ENCODE data around the gene TLR3.

TLR3 gene

DNA sequence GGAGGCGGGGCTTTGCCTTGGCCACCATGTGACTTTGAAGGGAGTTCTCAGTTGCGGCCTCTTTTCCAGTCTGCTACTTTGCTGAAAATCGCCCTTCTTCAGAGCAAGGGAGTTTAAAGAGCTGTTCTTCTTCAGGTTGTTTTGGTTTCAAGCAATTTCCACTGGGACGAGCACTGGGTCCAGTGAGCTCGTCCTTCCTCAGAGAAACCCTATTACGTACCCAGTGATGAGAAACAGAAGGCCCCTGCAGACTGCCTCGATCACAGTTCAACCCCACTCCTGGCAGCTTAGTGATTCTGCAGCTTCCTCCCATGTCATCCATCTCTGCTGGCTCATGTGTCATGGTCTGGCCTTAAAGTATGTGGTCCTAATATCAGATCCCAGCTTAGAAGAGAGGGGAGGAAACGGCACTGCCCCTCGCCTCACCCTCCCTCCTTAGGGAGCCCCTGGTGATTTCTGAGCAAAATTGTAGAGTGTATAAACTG is 27.8 kb downstream of the TLR3 start:
- Histone ChIP-seq H4K20me1 (ENCODE audit: control insufficient read depth, insufficient read depth, low read depth, low read length) (no peaks in the 10 kb centered on the region), H3K4me3 (ENCODE audit: low read length) (no peak overlapping the region), H3K9me2 (replicated peaks; ENCODE audit: control insufficient read depth, low read length) (no peaks in the 10 kb centered on the region), H3F3A (ENCODE audit: control insufficient read depth, insufficient read depth) (no peaks in the 10 kb centered on the region), H3K9me3 (ENCODE audit: control insufficient read depth, insufficient read depth, low read length) (no peaks in the 10 kb centered on the region), H3K4me1 (ENCODE audit: control insufficient read depth, low read length) (no peaks in the 10 kb centered on the region), H3K27me3 (ENCODE audit: control insufficient read depth, low read length) (0 out of 2 replicates have a peak, but pooled peaks cover 6% of the 10 kb centered on the region), H3K27ac (ENCODE audit: low read depth, low read length) (no peak overlapping the region), H3K79me2 (ENCODE audit: control insufficient read depth, low read length) (no peaks in the 10 kb centered on the region), H3K36me3 (ENCODE audit: control insufficient read depth, low read length) (no peaks in the 10 kb centered on the region), H3K4me2 (ENCODE audit: low read length) (no peak overlapping the region)
- no peak for TF ChIP-seq EZH2phosphoT487 (IDR thresholded peaks at IDR 0.05; ENCODE audit: borderline replicate concordance, low read length)
- TF ChIP-seq, protein P1, sequence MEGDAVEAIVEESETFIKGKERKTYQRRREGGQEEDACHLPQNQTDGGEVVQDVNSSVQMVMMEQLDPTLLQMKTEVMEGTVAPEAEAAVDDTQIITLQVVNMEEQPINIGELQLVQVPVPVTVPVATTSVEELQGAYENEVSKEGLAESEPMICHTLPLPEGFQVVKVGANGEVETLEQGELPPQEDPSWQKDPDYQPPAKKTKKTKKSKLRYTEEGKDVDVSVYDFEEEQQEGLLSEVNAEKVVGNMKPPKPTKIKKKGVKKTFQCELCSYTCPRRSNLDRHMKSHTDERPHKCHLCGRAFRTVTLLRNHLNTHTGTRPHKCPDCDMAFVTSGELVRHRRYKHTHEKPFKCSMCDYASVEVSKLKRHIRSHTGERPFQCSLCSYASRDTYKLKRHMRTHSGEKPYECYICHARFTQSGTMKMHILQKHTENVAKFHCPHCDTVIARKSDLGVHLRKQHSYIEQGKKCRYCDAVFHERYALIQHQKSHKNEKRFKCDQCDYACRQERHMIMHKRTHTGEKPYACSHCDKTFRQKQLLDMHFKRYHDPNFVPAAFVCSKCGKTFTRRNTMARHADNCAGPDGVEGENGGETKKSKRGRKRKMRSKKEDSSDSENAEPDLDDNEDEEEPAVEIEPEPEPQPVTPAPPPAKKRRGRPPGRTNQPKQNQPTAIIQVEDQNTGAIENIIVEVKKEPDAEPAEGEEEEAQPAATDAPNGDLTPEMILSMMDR (IDR thresholded peaks at IDR 0.05; ENCODE audit: low read depth, low read length, poor library complexity, severe bottlenecking), result no peak

- Histone ChIP-seq H4K20me1 (ENCODE audit: control insufficient read depth, insufficient read depth, low read depth, low read length) (no peaks in the 10 kb centered on the region), H3K79me2 (ENCODE audit: control insufficient read depth, low read length) (no peaks in the 10 kb centered on the region), H3K4me2 (ENCODE audit: low read length) (no peak overlapping the region), H3K4me3 (ENCODE audit: low read length) (no peak overlapping the region), H3K36me3 (ENCODE audit: control insufficient read depth, low read length) (no peaks in the 10 kb centered on the region), H3K27me3 (ENCODE audit: control insufficient read depth, low read length) (0 out of 2 replicates have a peak, but pooled peaks cover 6% of the 10 kb centered on the region), H3K9me3 (ENCODE audit: control insufficient read depth, insufficient read depth, low read length) (no peaks in the 10 kb centered on the region), H3K4me1 (ENCODE audit: control insufficient read depth, low read length) (no peaks in the 10 kb centered on the region), H3K9me2 (replicated peaks; ENCODE audit: control insufficient read depth, low read length) (no peaks in the 10 kb centered on the region), H3F3A (ENCODE audit: control insufficient read depth, insufficient read depth) (no peaks in the 10 kb centered on the region), H3K27ac (ENCODE audit: low read depth, low read length) (no peak overlapping the region)
- TF ChIP-seq, protein P1 (IDR thresholded peaks at IDR 0.05; ENCODE audit: low read depth, low read length, poor library complexity, severe bottlenecking), result no peak
Observed at GRCh38 chr4:186097386-186097785, 28.4 kb downstream of the TLR3 start.

- H3K79me2 ChIP-seq (ENCODE audit: control insufficient read depth, low read length), result no peaks in the 10 kb centered on the region
- no peak for TF ChIP-seq EZH2phosphoT487 (IDR thresholded peaks at IDR 0.05; ENCODE audit: borderline replicate concordance, low read length)
- TF ChIP-seq, protein P1 (IDR thresholded peaks at IDR 0.05; ENCODE audit: low read depth, low read length, poor library complexity, severe bottlenecking), result no peak
- no peaks in the 10 kb centered on the region for H3K9me3 ChIP-seq (ENCODE audit: control insufficient read depth, insufficient read depth, low read length)
- H3F3A ChIP-seq (ENCODE audit: control insufficient read depth, insufficient read depth), result no peaks in the 10 kb centered on the region
- H3K4me3 ChIP-seq (ENCODE audit: low read length), result no peak overlapping the region
- H3K36me3 ChIP-seq (ENCODE audit: control insufficient read depth, low read length), result no peaks in the 10 kb centered on the region
- H3K4me2 ChIP-seq (ENCODE audit: low read length), result no peak overlapping the region
- H3K27ac ChIP-seq (ENCODE audit: low read depth, low read length), result no peak overlapping the region
- no peaks in the 10 kb centered on the region for H3K9me2 ChIP-seq (replicated peaks; ENCODE audit: control insufficient read depth, low read length)
- peaks cover 12% of the 10 kb centered on the region for H3K4me1 ChIP-seq (ENCODE audit: control insufficient read depth, low read length)
- H3K27me3 ChIP-seq (ENCODE audit: control insufficient read depth, low read length), result peaks cover 39% of the 10 kb centered on the region
- H4K20me1 ChIP-seq (ENCODE audit: control insufficient read depth, insufficient read depth, low read depth, low read length), result no peaks in the 10 kb centered on the region
Observed at GRCh38 chr4:186102931-186103330, 34.0 kb downstream of the TLR3 start.
